ENCODE results near the gene NKD1. TPM values are rescaled to one million over a fixed set of nuclear protein-coding genes. Genes with fewer than 3 reads are reported as not detected.

NKD1 gene
- total and polyA plus RNA-seq, 2 of the 8 experiments (the other 6 are each of a cell fraction or from before 2014, with no cell fraction given): 0.70 to 4.5 TPM

DNA sequence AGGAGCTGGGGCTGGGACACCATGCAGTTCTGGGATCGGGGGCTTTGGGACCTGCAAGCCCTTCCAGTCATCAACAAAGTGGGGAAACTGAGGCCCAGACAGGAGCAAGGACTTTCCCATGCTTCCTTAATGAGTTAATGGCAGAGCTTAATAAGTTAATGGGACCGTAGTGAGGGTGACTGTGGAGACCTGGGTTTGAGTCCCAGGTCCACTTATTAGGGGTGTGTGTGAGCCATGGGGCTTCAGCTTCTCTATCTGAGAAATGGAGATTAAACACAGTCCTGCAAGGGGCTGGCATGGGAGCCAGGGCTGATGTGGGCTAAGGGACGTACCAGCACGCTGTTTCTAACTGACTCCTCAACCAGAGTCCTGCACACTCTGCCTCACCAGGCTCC, 41.7 kb upstream of the NKD1 start:
- no peak overlapping the region for H3K27ac ChIP-seq (ENCODE audit: low read depth, low read length)
- H2BK5ac ChIP-seq (ENCODE audit: low read depth, low read length): no peak overlapping the region
- H3K56ac ChIP-seq (replicated peaks; ENCODE audit: insufficient read length, low read depth, low read length): no peak overlapping the region
- H3K23ac ChIP-seq (ENCODE audit: insufficient read length): no peak overlapping the region
- H2AK5ac ChIP-seq (ENCODE audit: low read depth, low read length): no peak overlapping the region
- no peak overlapping the region for H3K4me2 ChIP-seq (ENCODE audit: insufficient read depth in 1 of 2, low read depth in 2 of 2, low read length in 2 of 2)
- H2BK12ac ChIP-seq (ENCODE audit: low read depth, low read length): no peak overlapping the region
- no peak overlapping the region for H3K14ac ChIP-seq (ENCODE audit: insufficient read length)
- ChIA-PET POLR2A (ENCODE audit: partially characterized antibody) (interaction anchor here (0.8 kb wide), 1 partner anchor 50 kb away, joined by 3 read pairs; no protein-coding TSS in a partner anchor), CTCF (ENCODE audit: partially characterized antibody) (interaction anchor here (0.8 to 3.7 kb wide), 12 partner anchors 8 to 165 kb away, joined by 3 to 23 read pairs (median 4); no protein-coding TSS in a partner anchor)
- no peaks in the 10 kb centered on the region for H3K9me3 ChIP-seq (ENCODE audit: insufficient read depth in 2 of 2, low read depth in 1 of 2, low read length in 1 of 2)
- H4K5ac ChIP-seq (ENCODE audit: insufficient read length, low read depth, low read length): no peak overlapping the region
- H3K79me2 ChIP-seq (ENCODE audit: control insufficient read depth in 1 of 2, insufficient read depth in 2 of 2, low read length in 2 of 2): no peaks in the 10 kb centered on the region
- 0 out of 2 replicates have a peak overlapping the region, but pooled peaks have one; percentile 56 for H2AFZ ChIP-seq (ENCODE audit: low read length)
- no peak overlapping the region for H3K4ac ChIP-seq (replicated peaks; ENCODE audit: insufficient read length, low read depth, low read length)
- H4K8ac ChIP-seq (ENCODE audit: extremely low read depth, insufficient read depth, low read length): no peak overlapping the region
- H3K79me1 ChIP-seq (ENCODE audit: low read depth, low read length): no peaks in the 10 kb centered on the region
- H3K4me3 ChIP-seq (ENCODE audit: extremely low read depth in 1 of 4, insufficient read depth in 2 of 4, low read depth in 3 of 4, low read length in 4 of 4): no peak overlapping the region
- H2BK120ac ChIP-seq (replicated peaks; ENCODE audit: low read depth, low read length): no peak overlapping the region
- no peak overlapping the region for H3K9ac ChIP-seq (replicated peaks in 1 of 4; ENCODE audit: extremely low read depth in 1 of 4, low read depth in 3 of 4, low read length in 3 of 4)
- H3K4me1 ChIP-seq (replicated peaks in 1 of 4; ENCODE audit: control insufficient read depth in 3 of 4, insufficient read depth in 4 of 4, low read length in 3 of 4): peaks cover 0 to 6% (median 1%) of the 10 kb centered on the region in 4 experiments; a peak in 5 of 7 replicates
- no peaks in the 10 kb centered on the region for H3K36me3 ChIP-seq (ENCODE audit: control insufficient read depth in 2 of 4, insufficient read depth in 4 of 4, low read length in 3 of 4)
- H3K18ac ChIP-seq (ENCODE audit: extremely low read depth, low read length): no peak overlapping the region
- no peak overlapping the region for H2BK20ac ChIP-seq (ENCODE audit: low read length)
- no peak overlapping the region for H4K91ac ChIP-seq (replicated peaks; ENCODE audit: insufficient read length, low read length)
- 88% methylated on average over 4 of the region's 4 CpGs; no CpG with 5 or more reads in 1 of the 2 experiments for WGBS, 2 experiments (ENCODE audit: extremely low coverage in 1 of 2, insufficient coverage in 1 of 2, insufficient read length in 1 of 2, insufficient replicate concordance in 2 of 2, low coverage in 1 of 2, low lambda C conversion rate in 2 of 2, missing lambda C conversion rate in 1 of 2)
- FAIRE-seq: no peak
- no peaks in the 10 kb centered on the region for H3K27me3 ChIP-seq (replicated peaks in 1 of 4; ENCODE audit: control insufficient read depth in 3 of 4, extremely low read depth in 1 of 4, insufficient read depth in 3 of 4, low read length in 3 of 4)
- H4K20me1 ChIP-seq (replicated peaks in 1 of 2; ENCODE audit: control insufficient read depth in 1 of 2, insufficient read depth in 2 of 2, low read length in 2 of 2): no peaks in the 10 kb centered on the region
- no peak for DNase-seq (ENCODE audit: low read depth in 1 of 2, low spot score in 2 of 2)
- 0 out of 2 replicates have a peak overlapping the region, but pooled peaks have one; percentile 88 for H2BK15ac ChIP-seq (ENCODE audit: low read length)
- H3K23me2 ChIP-seq (ENCODE audit: low read depth, low read length): no peaks in the 10 kb centered on the region
- TF ChIP-seq SIRT6 (IDR thresholded peaks at IDR 0.05; ENCODE audit: low read length) (no peak), RAD21 (IDR thresholded peaks at IDR 0.05 in 1 of 2, conservative IDR thresholded peaks at IDR 0.05 in 1 of 2; ENCODE audit: low read depth in 2 of 2, low read length in 2 of 2) (no peak), TBP (IDR thresholded peaks at IDR 0.05; ENCODE audit: low read depth, low read length) (no peak), SP1 (IDR thresholded peaks at IDR 0.05; ENCODE audit: low read depth, low read length) (no peak), RFX5 (IDR thresholded peaks at IDR 0.05; ENCODE audit: borderline replicate concordance, low read depth, low read length) (no peak), BACH1 (IDR thresholded peaks at IDR 0.05; ENCODE audit: low read length) (no peak), SP2 (IDR thresholded peaks at IDR 0.05; ENCODE audit: low read length) (no peak), POLR2AphosphoS5 (IDR thresholded peaks at IDR 0.05; ENCODE audit: low read depth, low read length) (no peak), HDAC2 (IDR thresholded peaks at IDR 0.05; ENCODE audit: borderline replicate concordance in 1 of 2, low read depth in 2 of 2, low read length in 2 of 2) (no peak)
- TF ChIP-seq, protein P1, sequence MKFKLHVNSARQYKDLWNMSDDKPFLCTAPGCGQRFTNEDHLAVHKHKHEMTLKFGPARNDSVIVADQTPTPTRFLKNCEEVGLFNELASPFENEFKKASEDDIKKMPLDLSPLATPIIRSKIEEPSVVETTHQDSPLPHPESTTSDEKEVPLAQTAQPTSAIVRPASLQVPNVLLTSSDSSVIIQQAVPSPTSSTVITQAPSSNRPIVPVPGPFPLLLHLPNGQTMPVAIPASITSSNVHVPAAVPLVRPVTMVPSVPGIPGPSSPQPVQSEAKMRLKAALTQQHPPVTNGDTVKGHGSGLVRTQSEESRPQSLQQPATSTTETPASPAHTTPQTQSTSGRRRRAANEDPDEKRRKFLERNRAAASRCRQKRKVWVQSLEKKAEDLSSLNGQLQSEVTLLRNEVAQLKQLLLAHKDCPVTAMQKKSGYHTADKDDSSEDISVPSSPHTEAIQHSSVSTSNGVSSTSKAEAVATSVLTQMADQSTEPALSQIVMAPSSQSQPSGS (IDR thresholded peaks at IDR 0.05; ENCODE audit: low read length): no peak
- TF ChIP-seq, protein P2, sequence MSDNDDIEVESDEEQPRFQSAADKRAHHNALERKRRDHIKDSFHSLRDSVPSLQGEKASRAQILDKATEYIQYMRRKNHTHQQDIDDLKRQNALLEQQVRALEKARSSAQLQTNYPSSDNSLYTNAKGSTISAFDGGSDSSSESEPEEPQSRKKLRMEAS (IDR thresholded peaks at IDR 0.05): no peak

Data from H1 (cell line).